Right cardiac atrium (tissue), 5 donors: ENCODE results near the gene DYNC2H1. TPM values are rescaled to one million over a fixed set of nuclear protein-coding genes. Genes with fewer than 3 reads are reported as not detected.
A peak's percentile ranks its signal among the peaks of the same experiment; 100 is the strongest.

Experiments
- ATAC-seq, 2 donors: fragments of 200-7000 bp; cut with Tn5 transposase; one replicate each; pipeline versions ENCODE4 v1.8.0 to v1.9.1; 2020; ENCODE audit warnings: moderate library complexity in 2 of 2, mild to moderate bottlenecking in 1 of 2
- DNase-seq, 3 donors: peaks; one replicate each; pipeline ENCODE4 v3.0.0-alpha.2; 2020
- H3K27ac ChIP-seq: one replicate; pipeline ENCODE4 v1.5.1; 2013; ENCODE audit warnings: mild to moderate bottlenecking, low read length, control low read depth, moderate library complexity
- H3K27me3 ChIP-seq: one replicate; pipeline ENCODE4 v1.6.1; 2013; ENCODE audit not compliant: control insufficient read depth, insufficient read depth
- H3K4me1 ChIP-seq: one replicate; pipeline ENCODE4 v1.6.1; 2013; ENCODE audit warnings: low read length; ENCODE audit not compliant: control insufficient read depth, insufficient read depth
- H3K4me3 ChIP-seq: one replicate; pipeline ENCODE4 v1.5.1; 2013; ENCODE audit warnings: low read length, control low read depth
- H3K9me3 ChIP-seq: one replicate; pipeline ENCODE4 v1.6.1; 2013; ENCODE audit warnings: low read length; ENCODE audit not compliant: control insufficient read depth
- WGBS: extraction: QIAGEN DNeasy Blood & Tissue Kit; methylation state at CpG from one replicate; pipeline ENCODE4 v1.1.7; 2013; 5-methylcytosine and 5-hydroxymethylcytosine counted together
- intact Hi-C, 4 donors: fragments of 100-400 bp; cut with DNase I; formaldehyde crosslinking; loops; one replicate each; pipeline versions ENCODE4 v1.11.0 to v1.14.0; 2022 to 2023
- polyA plus RNA-seq: library from polyadenylated mRNA; stranded (reverse); fragments of 200-250 nt; gene quantifications from one replicate; pipeline ENCODE4 v1.2.3, GENCODE V29; 2013
- total RNA-seq, 4 donors: library from RNA; stranded (reverse); fragmentation: NEBNext Ultra II Directional; extraction: Animal tissue kit (Norgen Biotek cat#: 25700); gene quantifications; one replicate each; pipeline ENCODE4 v1.2.1, GENCODE V29; 2021
- donor health status: healthy with polysubstance abuse.
- donor health status: DM: no; HTN: yes; CAD: no.
- donor health status: DM: no; HTN: no; CAD: no.
- donor health status: DM: no; HTN: yes; CAD: no; lungs with severe emphysema.
- donor health status: DM: yes; HTN: yes; CAD: no.

DYNC2H1 gene
- total and polyA plus RNA-seq, 5 donors = 4.3 to 9.4 (median 8.0) TPM

- WGBS = 95% methylated on average over 1 of the region's 1 CpG
- H3K4me3 ChIP-seq = no peak overlapping the region
- H3K27me3 ChIP-seq = no peaks in the 10 kb centered on the region
- no peaks in the 10 kb centered on the region for H3K9me3 ChIP-seq
- H3K27ac ChIP-seq = no peak overlapping the region
- intact Hi-C loops = loop anchor here in 1 of 4 donors (10.0 kb wide), 1 partner anchor 120 kb away; no protein-coding TSS in a partner anchor
- H3K4me1 ChIP-seq = no peaks in the 10 kb centered on the region
- DNase-seq = no peak
- no peak for ATAC-seq
Observed at GRCh38 chr11:103464420-103464819, 355.2 kb downstream of the DYNC2H1 start.

- no peak overlapping the region for H3K27ac ChIP-seq
- no peaks in the 10 kb centered on the region for H3K9me3 ChIP-seq
- no peaks in the 10 kb centered on the region for H3K4me1 ChIP-seq
- WGBS = 58% methylated on average over 3 of the region's 3 CpGs
- DNase-seq (no peak), ATAC-seq (peak in 1 of 2 donors; percentile 24)
- no peak overlapping the region for H3K4me3 ChIP-seq
- H3K27me3 ChIP-seq = no peaks in the 10 kb centered on the region
- intact Hi-C loops = loop anchor here in 1 of 4 donors (10.0 kb wide), 1 partner anchor 119 kb away; no protein-coding TSS in a partner anchor
Observed at GRCh38 chr11:103465555-103466140, 356.4 kb downstream of the DYNC2H1 start.

GRCh38 chr11:103471546-103471945 lies 362.3 kb downstream of the DYNC2H1 start:
- intact Hi-C loops = no loop called here
- Histone ChIP-seq H3K4me3 (no peak overlapping the region), H3K27ac (no peak overlapping the region), H3K4me1 (no peaks in the 10 kb centered on the region), H3K9me3 (no peaks in the 10 kb centered on the region), H3K27me3 (no peaks in the 10 kb centered on the region)
- DNase-seq (no peak), ATAC-seq (no peak)
- 93% methylated on average over 4 of the region's 4 CpGs for WGBS

GRCh38 chr11:103476874-103477273 lies 367.6 kb downstream of the DYNC2H1 start:
- WGBS = 76% methylated on average over 2 of the region's 2 CpGs

GRCh38 chr11:103480421-103480820 lies 371.2 kb downstream of the DYNC2H1 start:
- DNase-seq (no peak), ATAC-seq (no peak)
- Histone ChIP-seq H3K4me3 (no peak overlapping the region), H3K27me3 (no peaks in the 10 kb centered on the region), H3K4me1 (no peaks in the 10 kb centered on the region), H3K9me3 (no peaks in the 10 kb centered on the region), H3K27ac (no peak overlapping the region)
- intact Hi-C loops = no loop called here
- 87% methylated on average over 4 of the region's 4 CpGs for WGBS

More at GRCh38 chr11:103476874-103477273, 367.6 kb downstream of the DYNC2H1 start:
- DNase-seq = no peak
- Histone ChIP-seq H3K9me3 (no peaks in the 10 kb centered on the region), H3K27me3 (no peaks in the 10 kb centered on the region), H3K27ac (no peak overlapping the region), H3K4me1 (no peaks in the 10 kb centered on the region), H3K4me3 (no peak overlapping the region)
- intact Hi-C loops = no loop called here
- no peak for ATAC-seq

GRCh38 chr11:103483996-103484395 lies 374.8 kb downstream of the DYNC2H1 start:
- Histone ChIP-seq H3K27ac (no peak overlapping the region), H3K4me3 (no peak overlapping the region), H3K4me1 (no peaks in the 10 kb centered on the region), H3K27me3 (no peaks in the 10 kb centered on the region), H3K9me3 (no peaks in the 10 kb centered on the region)
- DNase-seq (no peak), ATAC-seq (no peak)
- intact Hi-C loops = no loop called here

GRCh38 chr11:103484545-103484944 lies 375.3 kb downstream of the DYNC2H1 start:
- no peaks in the 10 kb centered on the region for H3K9me3 ChIP-seq
- intact Hi-C loops = no loop called here
- no peaks in the 10 kb centered on the region for H3K27me3 ChIP-seq
- DNase-seq (no peak), ATAC-seq (no peak)
- no peak overlapping the region for H3K27ac ChIP-seq
- no peak overlapping the region for H3K4me3 ChIP-seq
- H3K4me1 ChIP-seq = no peaks in the 10 kb centered on the region
- whole genome bisulfite sequencing = 90% methylated on average over 3 of the region's 3 CpGs

- ATAC-seq (no peak), DNase-seq (no peak)
- Histone ChIP-seq H3K27ac (no peak overlapping the region), H3K4me1 (no peaks in the 10 kb centered on the region), H3K9me3 (no peaks in the 10 kb centered on the region), H3K4me3 (no peak overlapping the region), H3K27me3 (no peaks in the 10 kb centered on the region)
- intact Hi-C loops = no loop called here
- WGBS = 86% methylated on average over 5 of the region's 5 CpGs
Observed at GRCh38 chr11:103486604-103487003, 377.4 kb downstream of the DYNC2H1 start.

GRCh38 chr11:103487113-103487512 lies 377.9 kb downstream of the DYNC2H1 start:
- 96% methylated on average over 4 of the region's 4 CpGs for whole genome bisulfite sequencing
- ATAC-seq (no peak), DNase-seq (no peak)
- intact Hi-C loops = no loop called here
- no peaks in the 10 kb centered on the region for H3K27me3 ChIP-seq
- H3K4me3 ChIP-seq = no peak overlapping the region
- no peaks in the 10 kb centered on the region for H3K4me1 ChIP-seq
- H3K9me3 ChIP-seq = no peaks in the 10 kb centered on the region
- no peak overlapping the region for H3K27ac ChIP-seq

GRCh38 chr11:103488031-103488461 lies 378.8 kb downstream of the DYNC2H1 start:
- no peak for ATAC-seq
- no peaks in the 10 kb centered on the region for H3K27me3 ChIP-seq
- DNase-seq = no peak
- no peaks in the 10 kb centered on the region for H3K4me1 ChIP-seq
- no peak overlapping the region for H3K4me3 ChIP-seq
- intact Hi-C loops = no loop called here
- H3K27ac ChIP-seq = no peak overlapping the region
- no peaks in the 10 kb centered on the region for H3K9me3 ChIP-seq

- Histone ChIP-seq H3K27me3 (no peaks in the 10 kb centered on the region), H3K4me3 (no peak overlapping the region), H3K4me1 (no peaks in the 10 kb centered on the region), H3K27ac (no peak overlapping the region), H3K9me3 (no peaks in the 10 kb centered on the region)
- ATAC-seq (no peak), DNase-seq (no peak)
- intact Hi-C loops = no loop called here
- WGBS = 83% methylated on average over 2 of the region's 2 CpGs
Observed at GRCh38 chr11:103488579-103488978, 379.4 kb downstream of the DYNC2H1 start.

- intact Hi-C loops = no loop called here
- peaks cover 3% of the 10 kb centered on the region for H3K4me1 ChIP-seq
- H3K27me3 ChIP-seq = no peaks in the 10 kb centered on the region
- no peak overlapping the region for H3K27ac ChIP-seq
- no peak overlapping the region for H3K4me3 ChIP-seq
- 62% methylated on average over 2 of the region's 2 CpGs for WGBS
- DNase-seq = no peak
- ATAC-seq = no peak
- H3K9me3 ChIP-seq = no peaks in the 10 kb centered on the region
Observed at GRCh38 chr11:103491777-103492176, 382.6 kb downstream of the DYNC2H1 start.
